22Rv1 (cell line): Measurements from ENCODE around the gene RTL1.

Experiments
- CTCF ChIP-seq: fragments of 450-650 bp; IDR thresholded peaks from 2 replicates; pipeline ENCODE4 v1.5.1; 2017; ENCODE audit warnings: mild to moderate bottlenecking
- ZFX ChIP-seq: fragments of 450-650 bp; IDR thresholded peaks from 2 replicates; pipeline ENCODE4 v1.6.1; 2017; ENCODE audit warnings: antibody characterized with exemption, borderline replicate concordance

GRCh38 chr14:100873096-100873482 lies 30.4 kb downstream of the RTL1 start:
- TF ChIP-seq CTCF (no peak), ZFX (no peak)
